Measurements from ENCODE around the gene IFT27.
A peak's percentile ranks its signal among the peaks of the same experiment; 100 is the strongest.

The IFT27 gene

GRCh38 chr22:36796552-36797175, 20.7 kb upstream of the IFT27 start:
- no peak for DNase-seq

- DNase-seq, result no peak
Observed at GRCh38 chr22:36795633-36796032, 19.7 kb upstream of the IFT27 start.

GRCh38 chr22:36790648-36791047, 14.7 kb upstream of the IFT27 start:
- no peak for DNase-seq

- DNase-seq, result no peak
Observed at GRCh38 chr22:36787204-36787988, 11.5 kb upstream of the IFT27 start.

- DNase-seq, result no peak
Observed at GRCh38 chr22:36783743-36784142, 7.8 kb upstream of the IFT27 start.

GRCh38 chr22:36781656-36782627, 6.0 kb upstream of the IFT27 start:
- DNase-seq, result peak; percentile 12

GRCh38 chr22:36778020-36778419, 2.1 kb upstream of the IFT27 start:
- no peak for DNase-seq

- no peak for DNase-seq
Observed at GRCh38 chr22:36776722-36777121, 803 bp upstream of the IFT27 start.

GRCh38 chr22:36775586-36775963, 344 bp downstream of the IFT27 start:
- no peak for DNase-seq

- DNase-seq, result no peak
Observed at GRCh38 chr22:36773935-36774334, 2.0 kb downstream of the IFT27 start.

- no peak for DNase-seq
Observed at GRCh38 chr22:36772451-36772850, 3.5 kb downstream of the IFT27 start.

- DNase-seq, result no peak
Observed at GRCh38 chr22:36771356-36772063, 4.4 kb downstream of the IFT27 start.

- DNase-seq, result no peak
Observed at GRCh38 chr22:36770513-36771231, 5.2 kb downstream of the IFT27 start.

- DNase-seq, result no peak
Observed at GRCh38 chr22:36769541-36770512, 6.1 kb downstream of the IFT27 start.

GRCh38 chr22:36768616-36769015, 7.3 kb downstream of the IFT27 start:
- DNase-seq, result no peak

GRCh38 chr22:36768141-36768540, 7.8 kb downstream of the IFT27 start:
- DNase-seq, result no peak

- DNase-seq, result no peak
Observed at GRCh38 chr22:36767035-36767775, 8.7 kb downstream of the IFT27 start.

- no peak for DNase-seq
Observed at GRCh38 chr22:36765943-36766450, 9.9 kb downstream of the IFT27 start.

GRCh38 chr22:36765131-36765942, 10.6 kb downstream of the IFT27 start:
- no peak for DNase-seq
